ENCODE measurements around the gene NSG1.

GRCh38 chr4:4355302-4355701 lies 31.6 kb upstream of the NSG1 start:
- TF ChIP-seq MAX (IDR thresholded peaks at IDR 0.05) (no peak), CTCF (IDR thresholded peaks at IDR 0.05; ENCODE audit: control extremely low read depth in 1 of 3, insufficient read depth in 1 of 3, low read depth in 1 of 3, low read length in 3 of 3) (no peak), JUND (IDR thresholded peaks at IDR 0.05; ENCODE audit: low read length) (no peak), EP300 (IDR thresholded peaks at IDR 0.05; ENCODE audit: borderline replicate concordance in 1 of 2, low read depth in 2 of 2, low read length in 2 of 2) (no peak)

All from H1 (cell line).